HG02938 (cell line): ENCODE data around the gene CACNA1B.

Experiments used
- ATAC-seq: cut with Tn5 transposase; IDR thresholded peaks from one replicate; pipeline ENCODE4 v1.9.1; 2021; ENCODE audit warnings: mild to moderate bottlenecking, moderate library complexity; ENCODE audit not compliant: unreplicated experiment

Gene CACNA1B

GRCh38 chr9:138049779-138050471 lies 172.3 kb downstream of the CACNA1B start:
- ATAC-seq = no peak

GRCh38 chr9:138050472-138051330 lies 173.1 kb downstream of the CACNA1B start:
- no peak for ATAC-seq

DNA sequence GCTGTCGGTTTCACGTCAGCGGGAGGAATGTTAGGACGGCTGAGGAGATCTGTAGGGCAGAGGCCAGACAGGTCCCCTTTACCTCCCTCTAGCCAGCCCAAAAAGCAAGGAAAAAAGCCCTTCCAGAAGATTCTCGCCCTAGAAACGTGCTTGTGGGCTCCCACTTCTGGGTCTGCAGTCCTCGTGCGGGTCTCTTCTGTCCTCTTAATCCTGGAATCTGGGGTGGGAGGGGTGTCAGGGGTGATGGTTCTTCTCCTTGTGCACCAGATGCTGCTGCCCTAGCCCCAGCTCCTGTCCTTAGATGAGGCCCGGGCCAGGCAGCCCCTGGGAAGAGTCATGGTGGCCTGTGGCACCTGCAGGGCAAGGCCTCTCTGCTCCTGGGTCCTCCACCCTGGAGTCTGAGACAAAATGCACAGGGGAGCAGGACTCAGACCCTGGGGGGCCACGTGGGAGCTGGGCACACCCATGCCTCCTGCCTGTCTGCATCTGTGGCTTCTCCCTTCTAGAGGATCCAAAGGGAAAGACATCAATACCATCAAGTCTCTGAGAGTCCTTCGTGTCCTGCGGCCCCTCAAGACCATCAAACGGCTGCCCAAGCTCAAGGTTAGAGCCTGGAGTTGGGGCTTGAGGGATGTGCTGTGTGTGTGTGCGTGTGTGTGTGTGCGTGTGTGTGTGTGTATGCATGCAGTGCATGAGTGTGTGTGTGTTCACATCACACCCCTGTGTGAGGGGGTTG lies 174.2 kb downstream of the CACNA1B start:
- ATAC-seq = no peak

GRCh38 chr9:138052322-138052615 lies 174.7 kb downstream of the CACNA1B start:
- ATAC-seq = no peak

DNA sequence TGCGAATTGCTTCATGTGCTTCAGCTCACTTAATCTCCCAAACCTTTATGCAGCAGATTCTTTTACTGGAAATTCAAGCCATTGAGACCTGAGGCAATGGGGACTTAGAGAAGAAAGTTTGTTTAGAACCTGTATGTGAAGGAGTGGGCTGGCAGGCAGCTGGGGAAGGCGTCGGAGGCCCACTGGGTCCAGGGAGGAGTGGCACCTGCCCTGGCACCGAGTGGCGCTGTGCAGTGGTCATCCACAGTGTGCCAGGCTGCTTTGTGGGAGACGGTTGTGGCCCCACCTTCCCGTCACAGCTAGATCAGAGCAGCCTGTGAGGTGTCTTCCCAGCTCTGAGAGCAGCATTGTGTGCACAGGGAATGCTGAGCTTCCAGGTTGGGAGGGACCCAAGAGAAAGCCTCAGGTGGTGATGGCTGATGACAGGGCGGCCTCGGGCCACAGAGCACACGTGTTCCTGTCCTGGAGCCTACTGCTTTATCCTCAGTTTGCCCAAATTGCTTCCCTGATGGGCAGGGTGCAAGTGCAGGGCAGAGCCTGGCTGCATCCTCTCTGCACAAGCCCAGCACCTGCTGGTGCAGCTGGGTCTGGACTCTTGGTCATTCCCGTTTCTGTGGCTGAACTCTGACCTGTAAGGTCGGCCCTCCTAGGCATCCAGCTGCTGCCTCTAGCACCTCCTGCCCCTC lies 175.2 kb downstream of the CACNA1B start:
- no peak for ATAC-seq

DNA sequence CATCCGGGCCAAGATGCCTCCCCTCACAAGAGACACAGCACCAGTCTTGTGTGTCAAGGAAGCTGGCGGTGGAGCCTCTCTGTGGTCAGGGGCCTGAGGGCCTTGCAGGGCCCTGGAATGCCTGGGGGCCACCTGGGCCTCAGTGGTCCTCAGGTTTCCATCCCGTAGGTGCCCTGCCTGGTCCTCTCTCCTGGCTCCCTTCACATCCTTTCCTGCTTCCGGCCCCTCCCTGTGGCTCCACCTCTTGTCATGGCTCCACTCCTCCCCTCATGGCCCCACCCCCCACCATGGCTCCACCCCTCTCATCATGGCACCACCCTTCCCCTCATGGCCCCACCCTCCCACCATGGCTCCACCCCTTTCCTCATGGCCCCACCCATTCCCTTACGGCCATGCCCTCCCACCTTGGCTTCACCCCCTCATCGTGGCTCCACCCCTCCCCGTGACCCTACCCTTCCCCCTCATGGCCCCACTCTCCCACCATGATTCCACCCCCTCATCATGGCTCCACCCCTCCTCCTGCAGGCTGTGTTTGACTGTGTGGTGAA lies 175.8 kb downstream of the CACNA1B start:
- ATAC-seq = no peak

DNA sequence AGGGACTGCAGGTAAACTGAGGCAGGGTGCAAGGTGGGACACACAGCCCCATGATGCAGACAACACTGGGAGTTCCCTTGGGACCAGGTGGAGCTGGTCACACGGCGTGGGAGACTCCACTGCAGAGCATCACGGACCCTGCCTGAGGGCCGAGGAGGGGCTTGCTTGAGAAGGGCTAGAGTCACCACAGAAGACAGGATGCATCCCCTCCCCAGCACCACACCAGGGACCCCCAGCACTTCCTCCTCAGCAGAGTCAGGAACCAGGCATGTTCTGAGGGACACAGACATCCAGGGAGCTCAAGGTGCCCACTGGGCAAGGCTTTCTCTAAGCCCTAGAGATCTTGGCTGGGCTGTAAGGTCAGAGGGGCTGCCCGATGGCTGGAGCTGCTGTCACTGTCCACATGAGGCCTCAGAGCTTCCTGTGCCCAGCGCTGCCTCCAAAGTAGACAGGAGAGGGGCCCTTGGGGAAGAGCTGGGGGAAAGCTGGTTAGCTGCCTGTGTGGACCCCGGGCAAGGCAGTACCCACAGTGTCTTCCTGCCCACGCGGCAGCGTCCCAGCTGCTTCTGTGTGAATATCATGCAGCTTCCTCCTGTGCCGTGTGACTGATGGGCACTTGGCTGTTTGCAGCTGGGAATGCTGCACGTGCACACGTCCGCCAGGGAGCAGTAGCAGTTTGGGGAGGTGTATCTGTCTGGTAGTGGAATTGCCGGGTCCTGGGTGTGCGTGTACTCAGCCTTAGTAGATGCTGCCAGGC lies 176.6 kb downstream of the CACNA1B start:
- no peak for ATAC-seq

GRCh38 chr9:138057726-138058125 lies 180.1 kb downstream of the CACNA1B start:
- ATAC-seq = no peak

DNA sequence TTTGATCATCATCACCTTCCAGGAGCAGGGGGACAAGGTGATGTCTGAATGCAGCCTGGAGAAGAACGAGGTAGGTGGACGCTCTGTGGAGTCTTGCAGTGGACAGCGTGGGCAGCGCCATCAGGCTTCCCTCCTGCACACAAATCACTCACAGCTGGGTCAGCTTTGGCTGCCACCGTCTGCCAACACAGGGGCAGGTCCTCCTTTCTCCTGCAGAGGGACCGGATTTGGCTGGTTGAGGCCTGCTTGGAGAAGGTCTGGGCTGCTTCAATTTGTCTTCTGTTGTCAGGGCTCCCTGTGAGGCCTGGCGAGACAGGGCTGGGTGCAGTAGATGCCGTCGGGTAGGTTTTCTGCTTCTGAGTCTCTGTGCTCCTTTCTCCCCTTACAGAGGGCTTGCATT lies 180.6 kb downstream of the CACNA1B start:
- no peak for ATAC-seq

- ATAC-seq = no peak
Observed at GRCh38 chr9:138059196-138059595, 181.6 kb downstream of the CACNA1B start.

DNA sequence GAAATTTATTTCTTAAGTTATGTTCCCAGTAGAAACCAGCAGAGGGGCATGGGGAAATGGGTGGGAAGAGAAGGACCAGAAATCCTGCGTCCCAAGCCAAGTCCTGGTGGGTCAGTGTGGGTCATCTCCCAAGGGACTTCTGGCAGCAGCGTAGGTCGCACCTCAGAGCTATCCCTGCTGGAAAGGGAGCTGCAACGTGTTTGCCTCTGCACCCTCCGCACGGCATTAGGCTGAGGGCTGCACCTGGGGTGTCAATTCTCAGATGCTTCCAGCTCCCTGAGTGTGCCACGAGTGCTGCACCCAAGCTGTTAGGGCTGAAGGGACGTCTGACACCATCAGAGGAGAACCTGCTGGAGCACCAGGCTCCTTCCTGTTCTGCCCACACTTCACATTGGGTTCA lies 182.8 kb downstream of the CACNA1B start:
- no peak for ATAC-seq

- no peak for ATAC-seq
Observed at GRCh38 chr9:138060881-138061280, 183.3 kb downstream of the CACNA1B start.

DNA sequence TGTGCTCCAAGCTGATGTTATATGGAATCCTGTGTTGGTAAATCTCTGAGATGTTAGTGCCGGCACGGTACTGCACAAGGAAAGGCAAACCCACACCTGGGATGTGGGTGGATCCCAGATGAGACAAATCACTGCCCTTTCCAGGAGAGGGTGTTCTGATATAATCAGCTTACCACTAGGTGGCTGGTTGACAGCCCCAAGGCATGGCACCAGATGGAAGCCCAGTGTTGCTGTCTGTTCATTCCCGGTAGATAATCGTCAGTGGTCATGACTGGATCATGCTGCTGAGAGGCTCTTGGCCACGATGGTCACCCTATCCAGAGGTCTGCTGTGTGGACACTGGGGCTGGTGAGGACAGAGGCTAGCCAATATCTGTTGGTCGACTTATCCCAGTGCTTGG lies 184.0 kb downstream of the CACNA1B start:
- no peak for ATAC-seq

- ATAC-seq = no peak
Observed at GRCh38 chr9:138062196-138062595, 184.6 kb downstream of the CACNA1B start.

DNA sequence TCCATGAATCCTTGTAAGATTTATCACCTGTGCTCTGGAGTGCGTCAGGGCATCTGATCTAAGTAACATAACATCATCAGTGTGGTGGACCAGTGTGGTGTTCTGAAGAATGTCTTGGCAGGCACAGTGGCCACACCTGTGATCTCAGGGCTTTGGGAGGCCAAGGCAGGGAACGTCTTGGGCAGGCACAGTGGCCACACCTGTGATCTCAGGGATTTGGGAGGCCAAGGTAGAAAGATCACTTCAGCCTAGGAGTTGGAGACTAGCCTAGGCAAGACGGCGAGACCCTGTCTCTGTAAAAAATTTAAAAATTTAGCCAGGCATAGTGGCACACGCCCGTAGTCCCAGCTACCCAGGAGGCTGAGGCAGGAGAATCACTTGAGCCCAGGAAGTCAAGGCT lies 185.5 kb downstream of the CACNA1B start:
- ATAC-seq = no peak

DNA sequence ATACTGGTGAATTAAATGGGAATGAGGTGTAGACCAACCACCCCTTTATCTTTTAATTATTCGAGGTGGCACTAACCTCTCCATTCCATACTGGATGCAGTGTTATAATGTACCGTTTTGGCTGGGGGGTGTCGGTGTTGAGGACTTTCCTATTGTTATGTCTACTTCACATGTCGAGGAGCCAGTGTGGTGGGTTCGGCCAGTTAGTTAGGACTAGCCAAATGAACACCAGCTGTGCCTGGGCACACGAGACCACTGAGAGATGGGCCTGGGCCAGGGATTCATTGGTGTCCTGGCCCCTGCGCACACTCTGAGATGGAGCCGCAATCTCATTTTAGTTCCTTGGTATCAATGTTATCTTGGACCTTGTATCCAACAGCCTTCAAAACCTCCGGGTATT lies 186.2 kb downstream of the CACNA1B start:
- ATAC-seq = no peak

DNA sequence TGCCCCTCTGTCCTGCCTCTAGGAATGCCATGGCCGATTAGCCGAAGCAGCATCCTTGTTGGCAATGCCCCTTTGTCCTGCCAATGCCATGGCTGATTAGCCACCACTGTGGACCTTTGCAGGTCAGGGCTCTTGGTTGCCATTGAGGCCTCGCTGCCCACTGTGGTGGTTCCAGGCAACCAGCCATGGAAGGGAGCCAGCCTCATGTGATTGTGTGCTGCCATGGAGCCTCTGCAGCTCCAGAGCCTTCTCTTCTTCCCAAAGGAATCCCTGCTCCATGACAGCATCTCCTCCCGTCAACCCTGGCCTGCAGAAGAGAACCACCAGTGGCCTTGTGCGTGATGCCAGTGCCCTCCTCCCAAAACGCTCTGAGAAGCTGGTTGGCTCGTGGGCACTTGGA lies 187.0 kb downstream of the CACNA1B start:
- no peak for ATAC-seq

- no peak for ATAC-seq
Observed at GRCh38 chr9:138065287-138065686, 187.7 kb downstream of the CACNA1B start.

GRCh38 chr9:138066049-138066448 lies 188.5 kb downstream of the CACNA1B start:
- ATAC-seq = no peak

- no peak for ATAC-seq
Observed at GRCh38 chr9:138067613-138068367, 190.2 kb downstream of the CACNA1B start.
